A549 (cell line): Measurements from ENCODE around the gene CPLANE2.

Experiments used
- CTCF ChIP-seq: fragments of >200 bp; sonication (Bioruptor Twin); formaldehyde crosslinking; IDR thresholded peaks from 3 replicates; pipeline ENCODE4 v1.5.1; 2016
- EP300 ChIP-seq, 2 experiments: fragments of >200 bp; sonication (Bioruptor Twin); formaldehyde crosslinking; IDR thresholded peaks; 2 replicates in 1 of 2; 3 replicates in 1 of 2; pipeline ENCODE4 v1.6.1; 2016 to 2017
- GATA3 ChIP-seq: IDR thresholded peaks from 2 replicates; pipeline ENCODE4 v1.6.1; 2012; ENCODE audit warnings: borderline replicate concordance
- MAFK ChIP-seq: fragments of 450-650 bp; IDR thresholded peaks from 2 replicates; pipeline ENCODE4 v1.6.1; 2014; ENCODE audit not compliant: partially characterized antibody
- NR3C1 ChIP-seq: fragments of >200 bp; sonication (Bioruptor Twin); formaldehyde crosslinking; IDR thresholded peaks from 3 replicates; pipeline ENCODE4 v1.6.1; 2017
- POLR2A ChIP-seq: IDR thresholded peaks from 2 replicates; pipeline ENCODE4 v1.6.1; 2012; ENCODE audit warnings: mild to moderate bottlenecking, low read length
- RNF2 ChIP-seq: fragments of 200-600 bp; sonication (generic); IDR thresholded peaks from 2 replicates; pipeline ENCODE4 v1.6.1; 2016; ENCODE audit warnings: low read depth, mild to moderate bottlenecking, antibody characterized with exemption, moderate library complexity, borderline replicate concordance
- SREBF2 ChIP-seq: fragments of 450-650 bp; IDR thresholded peaks from 2 replicates; pipeline ENCODE4 v1.6.1; 2014; ENCODE audit warnings: mild to moderate bottlenecking, moderate library complexity
- TF ChIP-seq, protein P1 (sequence below): fragments of 200-600 bp; sonication (generic); IDR thresholded peaks from 2 replicates; pipeline ENCODE4 v1.6.1; 2016; ENCODE audit warnings: antibody characterized with exemption, mild to moderate bottlenecking, moderate library complexity
- TF ChIP-seq, protein P2 (sequence below): IDR thresholded peaks from 2 replicates; pipeline ENCODE4 v1.6.1; 2012

GRCh38 chr1:16260814-16261213 is 23.8 kb upstream of the CPLANE2 start:
- TF ChIP-seq, protein P1, sequence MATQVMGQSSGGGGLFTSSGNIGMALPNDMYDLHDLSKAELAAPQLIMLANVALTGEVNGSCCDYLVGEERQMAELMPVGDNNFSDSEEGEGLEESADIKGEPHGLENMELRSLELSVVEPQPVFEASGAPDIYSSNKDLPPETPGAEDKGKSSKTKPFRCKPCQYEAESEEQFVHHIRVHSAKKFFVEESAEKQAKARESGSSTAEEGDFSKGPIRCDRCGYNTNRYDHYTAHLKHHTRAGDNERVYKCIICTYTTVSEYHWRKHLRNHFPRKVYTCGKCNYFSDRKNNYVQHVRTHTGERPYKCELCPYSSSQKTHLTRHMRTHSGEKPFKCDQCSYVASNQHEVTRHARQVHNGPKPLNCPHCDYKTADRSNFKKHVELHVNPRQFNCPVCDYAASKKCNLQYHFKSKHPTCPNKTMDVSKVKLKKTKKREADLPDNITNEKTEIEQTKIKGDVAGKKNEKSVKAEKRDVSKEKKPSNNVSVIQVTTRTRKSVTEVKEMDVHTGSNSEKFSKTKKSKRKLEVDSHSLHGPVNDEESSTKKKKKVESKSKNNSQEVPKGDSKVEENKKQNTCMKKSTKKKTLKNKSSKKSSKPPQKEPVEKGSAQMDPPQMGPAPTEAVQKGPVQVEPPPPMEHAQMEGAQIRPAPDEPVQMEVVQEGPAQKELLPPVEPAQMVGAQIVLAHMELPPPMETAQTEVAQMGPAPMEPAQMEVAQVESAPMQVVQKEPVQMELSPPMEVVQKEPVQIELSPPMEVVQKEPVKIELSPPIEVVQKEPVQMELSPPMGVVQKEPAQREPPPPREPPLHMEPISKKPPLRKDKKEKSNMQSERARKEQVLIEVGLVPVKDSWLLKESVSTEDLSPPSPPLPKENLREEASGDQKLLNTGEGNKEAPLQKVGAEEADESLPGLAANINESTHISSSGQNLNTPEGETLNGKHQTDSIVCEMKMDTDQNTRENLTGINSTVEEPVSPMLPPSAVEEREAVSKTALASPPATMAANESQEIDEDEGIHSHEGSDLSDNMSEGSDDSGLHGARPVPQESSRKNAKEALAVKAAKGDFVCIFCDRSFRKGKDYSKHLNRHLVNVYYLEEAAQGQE: no peak
- TF ChIP-seq CTCF: no peak
- TF ChIP-seq EP300 (IDR thresholded peaks at IDR 0.05): no peak
- TF ChIP-seq, protein P2, sequence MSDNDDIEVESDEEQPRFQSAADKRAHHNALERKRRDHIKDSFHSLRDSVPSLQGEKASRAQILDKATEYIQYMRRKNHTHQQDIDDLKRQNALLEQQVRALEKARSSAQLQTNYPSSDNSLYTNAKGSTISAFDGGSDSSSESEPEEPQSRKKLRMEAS: no peak
- TF ChIP-seq RNF2: no peak
- no peak for TF ChIP-seq NR3C1
- no peak for TF ChIP-seq POLR2A
- no peak for TF ChIP-seq SREBF2
- no peak for TF ChIP-seq MAFK
- no peak for TF ChIP-seq GATA3
